Measurements from ENCODE around the gene KMT2C.

GRCh38 chr7:152152267-152152666 is 283.5 kb downstream of the KMT2C start:
- TF ChIP-seq CTCF (IDR thresholded peaks at IDR 0.05) = no peak
- TF ChIP-seq EP300 (IDR thresholded peaks at IDR 0.05) = no peak
